Measurements from ENCODE around the gene EFCAB14. TPM values are rescaled to one million over a fixed set of nuclear protein-coding genes. Genes with fewer than 3 reads are reported as not detected.
"Not testable (repeated sequence)": the region's sequence is repeated elsewhere in the genome, so short reads cannot be mapped to it uniquely, and the experiment has no call there.

Gene EFCAB14
- total RNA-seq, 1 donor from 2014 or later: 44.7 TPM

GRCh38 chr1:46667782-46668760, 50.8 kb downstream of the EFCAB14 start, which contains the start of gene ATPAF1:
TSS of gene ATPAF1 (minus strand) at chr1:46668364. CDS start at chr1:46668322, 42 bp downstream.
- Histone ChIP-seq H3K4me2 (peak within 1 kb of the TSS; percentile 99), H3K27me3 (no peaks in the 10 kb centered on the region), H3K4me3 (peak within 1 kb of the TSS; percentile 78), H3F3A (ENCODE audit: low read depth) (peaks cover 10% of the 10 kb centered on the region), H3K79me2 (ENCODE audit: low read depth) (peaks cover 18% of the 10 kb centered on the region), H3K4me1 (peaks cover 25% of the 10 kb centered on the region), H3K9me3 (ENCODE audit: low read depth) (no peaks in the 10 kb centered on the region), H3K27ac (no peak within 1 kb of the TSS), H3K9ac (peak within 1 kb of the TSS; percentile 66), H3K36me3 (peaks cover 5% of the 10 kb centered on the region), H2AFZ (replicated peaks) (peak within 1 kb of the TSS; percentile 90), H4K20me1 (ENCODE audit: low read depth) (peaks cover 8% of the 10 kb centered on the region)
- peak within 1 kb of the TSS; percentile 21 for H3K27ac Mint-ChIP-seq
- no peaks in the 10 kb centered on the region for H3K9me3 Mint-ChIP-seq
- peak within 1 kb of the TSS; percentile 90 for H3K4me3 Mint-ChIP-seq
- H3K4me1 Mint-ChIP-seq: peaks cover 15% of the 10 kb centered on the region
- DNase-seq (ENCODE audit: low spot score): peak; percentile 89
- TF ChIP-seq CTCF (IDR thresholded peaks at IDR 0.05) (peak; percentile 5), EZH2 (IDR thresholded peaks at IDR 0.05) (no peak), EZH2phosphoT487 (IDR thresholded peaks at IDR 0.05) (no peak)
- H3K27me3 Mint-ChIP-seq (ENCODE audit: insufficient read depth, low read depth): peaks cover 2% of the 10 kb centered on the region
- H3K36me3 Mint-ChIP-seq: peaks cover 7% of the 10 kb centered on the region

GRCh38 chr1:46665983-46666382, 52.9 kb downstream of the EFCAB14 start:
- H3K4me3 ChIP-seq: no peak overlapping the region

GRCh38 chr1:46662919-46663318, 56.0 kb downstream of the EFCAB14 start:
- not testable (repeated sequence) for H3K27ac Mint-ChIP-seq; H3K27me3 Mint-ChIP-seq (ENCODE audit: insufficient read depth, low read depth); H3K4me3 ChIP-seq; H2AFZ ChIP-seq (replicated peaks); H3K9me3 Mint-ChIP-seq; H3K4me3 Mint-ChIP-seq; H3K27ac ChIP-seq; H3F3A ChIP-seq (ENCODE audit: low read depth); H3K27me3 ChIP-seq; H4K20me1 ChIP-seq (ENCODE audit: low read depth); H3K4me2 ChIP-seq; DNase-seq (ENCODE audit: low spot score); H3K9ac ChIP-seq; H3K9me3 ChIP-seq (ENCODE audit: low read depth); H3K36me3 ChIP-seq
- Mint-ChIP-seq H3K4me1 (peaks cover 15% of the 10 kb centered on the region), H3K36me3 (peaks cover 17% of the 10 kb centered on the region)
- H3K4me1 ChIP-seq: peaks cover 19% of the 10 kb centered on the region
- peaks cover 18% of the 10 kb centered on the region for H3K79me2 ChIP-seq (ENCODE audit: low read depth)

More at GRCh38 chr1:46665983-46666382, 52.9 kb downstream of the EFCAB14 start:
- Histone ChIP-seq H3K9ac (no peak overlapping the region), H3K4me2 (peak overlapping the region; percentile 99), H3K79me2 (ENCODE audit: low read depth) (peaks cover 18% of the 10 kb centered on the region), H3K36me3 (peaks cover 5% of the 10 kb centered on the region), H2AFZ (replicated peaks) (no peak overlapping the region), H3K9me3 (ENCODE audit: low read depth) (no peaks in the 10 kb centered on the region), H3K27ac (no peak overlapping the region), H3F3A (ENCODE audit: low read depth) (peaks cover 10% of the 10 kb centered on the region), H3K4me1 (peaks cover 19% of the 10 kb centered on the region), H3K27me3 (no peaks in the 10 kb centered on the region), H4K20me1 (ENCODE audit: low read depth) (peaks cover 8% of the 10 kb centered on the region)
- peaks cover 10% of the 10 kb centered on the region for H3K36me3 Mint-ChIP-seq
- DNase-seq (ENCODE audit: low spot score): no peak
- H3K4me3 Mint-ChIP-seq: no peak overlapping the region
- H3K27ac Mint-ChIP-seq: no peak overlapping the region
- peaks cover 2% of the 10 kb centered on the region for H3K27me3 Mint-ChIP-seq (ENCODE audit: insufficient read depth, low read depth)
- H3K9me3 Mint-ChIP-seq: no peaks in the 10 kb centered on the region
- peaks cover 15% of the 10 kb centered on the region for H3K4me1 Mint-ChIP-seq
- TF ChIP-seq CTCF (IDR thresholded peaks at IDR 0.05): no peak
- no peak for TF ChIP-seq EZH2 (IDR thresholded peaks at IDR 0.05)
- no peak for TF ChIP-seq EZH2phosphoT487 (IDR thresholded peaks at IDR 0.05)

- not testable (repeated sequence) for H3K9ac ChIP-seq; H3K9me3 Mint-ChIP-seq; H4K20me1 ChIP-seq (ENCODE audit: low read depth); H3K27me3 ChIP-seq; H3K27ac ChIP-seq; H3K4me1 Mint-ChIP-seq; H3F3A ChIP-seq (ENCODE audit: low read depth); H3K27me3 Mint-ChIP-seq (ENCODE audit: insufficient read depth, low read depth); H3K4me2 ChIP-seq; H3K4me3 Mint-ChIP-seq; H3K9me3 ChIP-seq (ENCODE audit: low read depth); H3K4me1 ChIP-seq; H3K79me2 ChIP-seq (ENCODE audit: low read depth); H3K27ac Mint-ChIP-seq; H2AFZ ChIP-seq (replicated peaks); DNase-seq (ENCODE audit: low spot score); H3K4me3 ChIP-seq; H3K36me3 ChIP-seq
- peaks cover 27% of the 10 kb centered on the region for H3K36me3 Mint-ChIP-seq
Observed at GRCh38 chr1:46660116-46660515, 58.8 kb downstream of the EFCAB14 start.
